ENCODE data around the gene VWC2L.

- TF ChIP-seq CTCF (IDR thresholded peaks at IDR 0.05) (no peak), EP300 (IDR thresholded peaks at IDR 0.05) (no peak), POLR2A (IDR thresholded peaks at IDR 0.05) (no peak)
These were observed 118.2 kb downstream of the VWC2L start for GRCh38 chr2:214529021-214529420.

All from ovary (tissue), 3 donors.